H1 (cell line): ENCODE data around the gene DHRS12. TPM values are rescaled to one million over a fixed set of nuclear protein-coding genes. Genes with fewer than 3 reads are reported as not detected.
A peak's percentile ranks its signal among the peaks of the same experiment; 100 is the strongest.

Experiments
- CTCF ChIA-PET: fragments of 300-600 bp; sonication (Branson Sonifier 250); formaldehyde crosslinking; loops from one replicate; lab custom pipeline; 2021; ENCODE audit not compliant: partially characterized antibody; lab: Charles Lee
- POLR2A ChIA-PET: fragments of 300-600 bp; sonication (Branson Sonifier 250); formaldehyde crosslinking; loops from one replicate; lab custom pipeline; 2021; ENCODE audit warnings: inconsistent platforms; ENCODE audit not compliant: partially characterized antibody; lab: Charles Lee
- DNase-seq, 2 experiments: peaks; one replicate each; pipeline versions ENCODE4 v3.0.0 to v3.0.0-alpha.2; 2010 to 2022; ENCODE audit warnings: low spot score in 2 of 2, low read depth in 1 of 2, mixed read lengths in 1 of 2
- FAIRE-seq: peaks from 2 replicates; lab custom pipeline; 2011; peaks lifted over from hg19 to GRCh38; lab: Jason Lieb, UNC
- H2AFZ ChIP-seq: 2 replicates; pipeline ENCODE4 v1.8.1; 2012; ENCODE audit warnings: low read length, inconsistent platforms
- H2AK5ac ChIP-seq: 2 replicates; pipeline ENCODE4 v1.6.1; 2013; ENCODE audit warnings: low read depth, low read length
- H2BK120ac ChIP-seq: replicated peaks from 2 replicates; pipeline ENCODE3; 2013; ENCODE audit warnings: low read depth, low read length, inconsistent platforms
- H2BK12ac ChIP-seq: 2 replicates; pipeline ENCODE4 v1.6.1; 2013; ENCODE audit warnings: low read depth, low read length
- H2BK15ac ChIP-seq: 2 replicates; pipeline ENCODE4 v1.6.1; 2013; ENCODE audit warnings: low read length
- H2BK20ac ChIP-seq: 2 replicates; pipeline ENCODE4 v1.6.1; 2013; ENCODE audit warnings: low read length
- H2BK5ac ChIP-seq: 2 replicates; pipeline ENCODE4 v1.6.1; 2013; ENCODE audit warnings: low read depth, low read length
- H3K14ac ChIP-seq: 2 replicates; pipeline ENCODE4 v1.6.1; 2013; ENCODE audit warnings: inconsistent platforms; ENCODE audit not compliant: insufficient read length
- H3K18ac ChIP-seq: 2 replicates; pipeline ENCODE4 v1.6.1; 2013; ENCODE audit warnings: low read length; ENCODE audit errors: extremely low read depth
- H3K23ac ChIP-seq: 2 replicates; pipeline ENCODE4 v1.6.1; 2013; ENCODE audit warnings: inconsistent platforms; ENCODE audit not compliant: insufficient read length
- H3K23me2 ChIP-seq: 2 replicates; pipeline ENCODE4 v1.6.1; 2013; ENCODE audit warnings: low read depth, low read length
- H3K27ac ChIP-seq: 2 replicates; pipeline ENCODE4 v1.6.1; 2011; ENCODE audit warnings: low read depth, low read length, inconsistent platforms
- H3K27me3 ChIP-seq, 4 experiments: replicated peaks in 1 of 4; 1 replicate in 1 of 4; 2 replicates in 3 of 4; pipeline versions ENCODE4 v1.6.1 to v1.8.1; 2011 to 2013; ENCODE audit warnings: low read length in 3 of 4, mild to moderate bottlenecking in 3 of 4, inconsistent platforms in 2 of 4, mixed read lengths in 2 of 4, moderate library complexity in 1 of 4; ENCODE audit not compliant: control insufficient read depth in 3 of 4, insufficient read depth in 3 of 4; ENCODE audit errors: extremely low read depth in 1 of 4
- H3K36me3 ChIP-seq, 4 experiments: 2 replicates each; pipeline versions ENCODE4 v1.6.1 to v1.8.1; 2011 to 2013; ENCODE audit warnings: mild to moderate bottlenecking in 4 of 4, low read length in 3 of 4, moderate library complexity in 2 of 4, control low read depth in 1 of 4, inconsistent platforms in 1 of 4; ENCODE audit not compliant: insufficient read depth in 4 of 4, control insufficient read depth in 2 of 4
- H3K4ac ChIP-seq: replicated peaks from 2 replicates; pipeline ENCODE3; 2013; ENCODE audit warnings: low read length, low read depth, mixed read lengths, inconsistent platforms; ENCODE audit not compliant: insufficient read length
- H3K4me1 ChIP-seq, 4 experiments: replicated peaks in 1 of 4; 1 replicate in 1 of 4; 2 replicates in 3 of 4; pipeline versions ENCODE4 v1.6.1 to v1.8.1; 2011 to 2013; ENCODE audit warnings: low read length in 3 of 4, inconsistent platforms in 2 of 4, mixed read lengths in 1 of 4; ENCODE audit not compliant: insufficient read depth in 4 of 4, control insufficient read depth in 3 of 4
- H3K4me2 ChIP-seq, 2 experiments: 2 replicates each; pipeline versions ENCODE4 v1.6.1 to v1.8.1; 2011 to 2013; ENCODE audit warnings: low read depth in 2 of 2, low read length in 2 of 2, control low read depth in 1 of 2, inconsistent platforms in 1 of 2, mild to moderate bottlenecking in 1 of 2; ENCODE audit not compliant: insufficient read depth in 1 of 2
- H3K4me3 ChIP-seq, 4 experiments: fragments of 200-600, 300-600 bp in 1 of 4; sonication (generic), shearing (Covaris generic), sonication (Bioruptor Twin) in 1 of 4; 2 replicates each; pipeline versions ENCODE4 v1.5.1 to v1.8.1; 2011 to 2016; ENCODE audit warnings: low read length in 4 of 4, low read depth in 3 of 4, control low read depth in 2 of 4, inconsistent platforms in 2 of 4, mild to moderate bottlenecking in 2 of 4, mixed read lengths in 1 of 4, moderate library complexity in 1 of 4; ENCODE audit not compliant: insufficient read depth in 2 of 4; ENCODE audit errors: extremely low read depth in 1 of 4
- H3K56ac ChIP-seq: replicated peaks from 2 replicates; pipeline ENCODE3; 2013; ENCODE audit warnings: low read depth, mild to moderate bottlenecking, mixed read lengths, low read length, inconsistent platforms; ENCODE audit not compliant: insufficient read length
- H3K79me1 ChIP-seq: 2 replicates; pipeline ENCODE4 v1.6.1; 2013; ENCODE audit warnings: low read depth, low read length, control low read depth
- H3K79me2 ChIP-seq, 2 experiments: 2 replicates each; pipeline versions ENCODE4 v1.6.1 to v1.8.1; 2012 to 2013; ENCODE audit warnings: low read length in 2 of 2, mild to moderate bottlenecking in 2 of 2, inconsistent platforms in 1 of 2; ENCODE audit not compliant: insufficient read depth in 2 of 2, control insufficient read depth in 1 of 2
- H3K9ac ChIP-seq, 4 experiments: replicated peaks in 1 of 4; 1 replicate in 1 of 4; 2 replicates in 3 of 4; pipeline versions ENCODE4 v1.6.1 to v1.8.1; 2011 to 2013; ENCODE audit warnings: low read depth in 3 of 4, low read length in 3 of 4, control low read depth in 2 of 4, mild to moderate bottlenecking in 2 of 4, moderate library complexity in 2 of 4, inconsistent platforms in 1 of 4; ENCODE audit errors: extremely low read depth in 1 of 4
- H3K9me3 ChIP-seq, 2 experiments: 2 replicates each; pipeline versions ENCODE4 v1.6.1 to v1.8.1; 2012 to 2013; ENCODE audit warnings: mild to moderate bottlenecking in 2 of 2, moderate library complexity in 2 of 2, control low read depth in 1 of 2, inconsistent platforms in 1 of 2, low read depth in 1 of 2, low read length in 1 of 2, mixed read lengths in 1 of 2; ENCODE audit not compliant: insufficient read depth in 2 of 2
- H4K20me1 ChIP-seq, 2 experiments: replicated peaks in 1 of 2; 2 replicates each; pipeline versions ENCODE3 to v1.8.1; 2011 to 2013; ENCODE audit warnings: inconsistent platforms in 2 of 2, low read length in 2 of 2, mild to moderate bottlenecking in 1 of 2; ENCODE audit not compliant: insufficient read depth in 2 of 2, control insufficient read depth in 1 of 2
- H4K5ac ChIP-seq: 2 replicates; pipeline ENCODE4 v1.6.1; 2013; ENCODE audit warnings: low read length, low read depth, mixed read lengths, inconsistent platforms; ENCODE audit not compliant: insufficient read length
- H4K8ac ChIP-seq: 2 replicates; pipeline ENCODE4 v1.8.0; 2013; ENCODE audit warnings: mild to moderate bottlenecking, moderate library complexity, low read length, inconsistent platforms; ENCODE audit not compliant: insufficient read depth; ENCODE audit errors: extremely low read depth
- H4K91ac ChIP-seq: replicated peaks from 2 replicates; pipeline ENCODE3; 2013; ENCODE audit warnings: low read length, mixed read lengths, inconsistent platforms; ENCODE audit not compliant: insufficient read length
- BACH1 ChIP-seq: IDR thresholded peaks from 2 replicates; pipeline ENCODE4 v1.6.1; 2012; ENCODE audit warnings: low read length, improper control_type of control experiment
- WGBS, 2 experiments: shearing (Covaris generic) in 1 of 2; methylation state at CpG; one replicate each; pipeline versions ENCODE4 v1.1.6 to v1.1.7; 2013 to 2015; ENCODE audit warnings: low lambda C conversion rate in 2 of 2, mixed read lengths in 2 of 2, inconsistent platforms in 1 of 2, low coverage in 1 of 2, missing lambda C conversion rate in 1 of 2; ENCODE audit not compliant: insufficient replicate concordance in 2 of 2, insufficient coverage in 1 of 2, insufficient read length in 1 of 2; ENCODE audit errors: extremely low coverage in 1 of 2, missing lambda C conversion rate in 1 of 2; 5-methylcytosine and 5-hydroxymethylcytosine counted together
- polyA plus RNA-seq, 7 experiments: library from polyadenylated mRNA; depleted of rRNA in 3 of 7; stranded (reverse) in 5 of 7; unstranded in 2 of 7; fragments of >200 nt in 5 of 7; fragments of 200-250 nt in 2 of 7; gene quantifications; 1 replicate in 5 of 7; 2 replicates in 1 of 7; 4 replicates in 1 of 7; pipeline versions ENCODE4 v1.2.1 to v1.2.3, GENCODE V29; 2011 to 2013; ENCODE audit warnings: missing spikeins in 2 of 7, mixed read lengths in 2 of 7
- total RNA-seq: library from RNA; stranded (reverse); fragmentation: NEBNext Ultra II Directional; extraction: Animal tissue kit (Norgen Biotek cat#: 25700); gene quantifications from 2 replicates; pipeline ENCODE4 v1.2.1, GENCODE V29; 2021
- TF ChIP-seq, protein P1 (sequence below), 3 experiments: IDR thresholded peaks; 1 replicate in 2 of 3; 2 replicates in 1 of 3; pipeline versions ENCODE4 v1.5.1 to v1.6.1; 2011; ENCODE audit warnings: low read length in 3 of 3, mild to moderate bottlenecking in 3 of 3, inconsistent platforms in 2 of 3, low read depth in 1 of 3, moderate library complexity in 1 of 3; ENCODE audit not compliant: insufficient read depth in 1 of 3; ENCODE audit errors: control extremely low read depth in 1 of 3

DHRS12 gene
- total and polyA plus RNA-seq, 2 of the 8 experiments (the other 6 are each of a cell fraction or from before 2014, with no cell fraction given), result 8.7 TPM

- Histone ChIP-seq H3K4me1 (peaks cover 0 to 16% (median 7%) of the 10 kb centered on the region in 4 experiments; a peak in 5 of 7 replicates), H3K9me3 (no peaks in the 10 kb centered on the region), H3K27ac (no peak overlapping the region), H2BK5ac (no peak overlapping the region), H4K91ac (no peak overlapping the region), H2BK120ac (no peak overlapping the region), H3K9ac (no peak overlapping the region), H3K56ac (no peak overlapping the region), H4K8ac (no peak overlapping the region), H3K23ac (no peak overlapping the region), H3K79me2 (no peaks in the 10 kb centered on the region), H2BK15ac (no peak overlapping the region), H3K14ac (no peak overlapping the region), H3K4me3 (no peak overlapping the region), H2AFZ (no peak overlapping the region), H3K79me1 (no peaks in the 10 kb centered on the region), H2AK5ac (no peak overlapping the region), H2BK20ac (no peak overlapping the region), H3K36me3 (no peaks in the 10 kb centered on the region), H3K4ac (no peak overlapping the region), H3K27me3 (peaks cover 0 to 3% (median 1%) of the 10 kb centered on the region in 4 experiments; a peak in 2 of 7 replicates), H3K18ac (no peak overlapping the region), H2BK12ac (no peak overlapping the region), H3K23me2 (no peaks in the 10 kb centered on the region), H3K4me2 (no peak overlapping the region)
- POLR2A ChIA-PET, result interaction anchor here (0.7 kb wide), 1 partner anchor 14 kb away, joined by 3 read pairs; the partner anchor contains the start of gene DHRS12
- DNase-seq (no peak), FAIRE-seq (no peak)
- WGBS, 2 experiments, result 87% methylated on average over 4 of the region's 4 CpGs; no CpG with 5 or more reads in 1 of the 2 experiments
- CTCF ChIA-PET, result interaction anchor here (0.6 to 3.3 kb wide), 8 partner anchors 13 to 310 kb away, joined by 3 to 25 read pairs (median 4); partner anchors contain the start of genes NEK5 and TMEM272
- TF ChIP-seq, protein P1, sequence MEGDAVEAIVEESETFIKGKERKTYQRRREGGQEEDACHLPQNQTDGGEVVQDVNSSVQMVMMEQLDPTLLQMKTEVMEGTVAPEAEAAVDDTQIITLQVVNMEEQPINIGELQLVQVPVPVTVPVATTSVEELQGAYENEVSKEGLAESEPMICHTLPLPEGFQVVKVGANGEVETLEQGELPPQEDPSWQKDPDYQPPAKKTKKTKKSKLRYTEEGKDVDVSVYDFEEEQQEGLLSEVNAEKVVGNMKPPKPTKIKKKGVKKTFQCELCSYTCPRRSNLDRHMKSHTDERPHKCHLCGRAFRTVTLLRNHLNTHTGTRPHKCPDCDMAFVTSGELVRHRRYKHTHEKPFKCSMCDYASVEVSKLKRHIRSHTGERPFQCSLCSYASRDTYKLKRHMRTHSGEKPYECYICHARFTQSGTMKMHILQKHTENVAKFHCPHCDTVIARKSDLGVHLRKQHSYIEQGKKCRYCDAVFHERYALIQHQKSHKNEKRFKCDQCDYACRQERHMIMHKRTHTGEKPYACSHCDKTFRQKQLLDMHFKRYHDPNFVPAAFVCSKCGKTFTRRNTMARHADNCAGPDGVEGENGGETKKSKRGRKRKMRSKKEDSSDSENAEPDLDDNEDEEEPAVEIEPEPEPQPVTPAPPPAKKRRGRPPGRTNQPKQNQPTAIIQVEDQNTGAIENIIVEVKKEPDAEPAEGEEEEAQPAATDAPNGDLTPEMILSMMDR (IDR thresholded peaks at IDR 0.05; ENCODE audit: control extremely low read depth in 1 of 3, insufficient read depth in 1 of 3, low read depth in 1 of 3, low read length in 3 of 3), result peak in 2 of 3 experiments; percentile 18 to 26; a peak in 3 of 4 replicates
- TF ChIP-seq BACH1, result no peak
- TF ChIP-seq, all 59 proteins: peak for 1
- H4K5ac ChIP-seq, result no peak overlapping the region
- H4K20me1 ChIP-seq, result no peaks in the 10 kb centered on the region
Measured at GRCh38 chr13:51818276-51818675, 14.3 kb upstream of the DHRS12 start.
